Karpas-422 (cell line): ENCODE measurements around the gene RSRC2. TPM values are rescaled to one million over a fixed set of nuclear protein-coding genes. Genes with fewer than 3 reads are reported as not detected.
"Not testable (repeated sequence)": the region's sequence is repeated elsewhere in the genome, so short reads cannot be mapped to it uniquely, and the experiment has no call there.

Experiments used
- DNase-seq: peaks from one replicate; pipeline ENCODE4 v3.0.0-alpha.2; 2015
- H2AFZ ChIP-seq: fragments of 200-600 bp; sonication (generic); 2 replicates; pipeline ENCODE4 v1.6.1; 2014; ENCODE audit warnings: antibody characterized with exemption, low read length, mixed read lengths
- H3K27ac ChIP-seq: fragments of 200-600 bp; sonication (generic); 2 replicates; pipeline ENCODE4 v1.5.1; 2014; ENCODE audit warnings: mild to moderate bottlenecking, low read length, moderate library complexity
- H3K27me3 ChIP-seq: fragments of 200-600 bp; sonication (generic); 2 replicates; pipeline ENCODE4 v1.6.1; 2014; ENCODE audit warnings: low read length, mixed read lengths
- H3K36me3 ChIP-seq: fragments of 200-600 bp; sonication (generic); 2 replicates; pipeline ENCODE4 v1.6.1; 2014; ENCODE audit warnings: low read length, mixed read lengths; ENCODE audit not compliant: insufficient read depth
- H3K4me1 ChIP-seq: fragments of 200-600 bp; sonication (generic); 2 replicates; pipeline ENCODE4 v1.6.1; 2014; ENCODE audit warnings: mild to moderate bottlenecking, low read length, mixed read lengths
- H3K4me2 ChIP-seq: fragments of 200-600 bp; sonication (generic); 2 replicates; pipeline ENCODE4 v1.6.1; 2014; ENCODE audit warnings: low read length, low read depth, mild to moderate bottlenecking; ENCODE audit not compliant: poor library complexity, severe bottlenecking
- H3K4me3 ChIP-seq: fragments of 200-600 bp; sonication (generic); 2 replicates; pipeline ENCODE4 v1.5.1; 2014; ENCODE audit warnings: mild to moderate bottlenecking, antibody characterized with exemption, low read length, mixed read lengths
- H3K79me2 ChIP-seq: fragments of 200-600 bp; sonication (generic); 2 replicates; pipeline ENCODE4 v1.6.1; 2014; ENCODE audit warnings: mild to moderate bottlenecking, low read length, mixed read lengths
- H3K9ac ChIP-seq: fragments of 200-600 bp; sonication (generic); 2 replicates; pipeline ENCODE4 v1.6.0; 2014; ENCODE audit warnings: low read length
- H3K9me2 ChIP-seq: fragments of 200-600 bp; sonication (generic), shearing (Covaris generic); replicated peaks from 2 replicates; pipeline ENCODE4 v1.6.0; 2014; ENCODE audit warnings: mild to moderate bottlenecking, low read length, moderate library complexity; ENCODE audit not compliant: insufficient read depth
- H3K9me3 ChIP-seq: fragments of 300-700, 200-600 bp; sonication (generic); 2 replicates; pipeline ENCODE4 v1.6.1; 2014; ENCODE audit warnings: low read length, mixed read lengths
- H4K20me1 ChIP-seq: fragments of 200-600 bp; sonication (generic); 2 replicates; pipeline ENCODE4 v1.6.1; 2014; ENCODE audit warnings: mild to moderate bottlenecking, antibody characterized with exemption, low read length, low read depth; ENCODE audit not compliant: insufficient read depth
- total RNA-seq: library from RNA; depleted of rRNA; stranded (reverse); fragments of >200 nt; shearing (Covaris generic); gene quantifications from 2 replicates; pipeline ENCODE4 v1.2.3, GENCODE V29; 2014; ENCODE audit warnings: low replicate concordance

RSRC2 gene
- total RNA-seq, 1 experiment from 2014 or later, result 71.9 TPM

GRCh38 chr12:122489038-122489437, 37.7 kb downstream of the RSRC2 start:
- H3K4me1 ChIP-seq, result peaks cover 16% of the 10 kb centered on the region
- H2AFZ ChIP-seq, result no peak overlapping the region
- no peaks in the 10 kb centered on the region for H4K20me1 ChIP-seq
- DNase-seq, result no peak
- H3K9me3 ChIP-seq, result no peaks in the 10 kb centered on the region
- no peak overlapping the region for H3K27ac ChIP-seq
- H3K79me2 ChIP-seq, result peaks cover 42% of the 10 kb centered on the region
- H3K27me3 ChIP-seq, result no peaks in the 10 kb centered on the region
- H3K36me3 ChIP-seq, result peaks cover 58% of the 10 kb centered on the region
- H3K4me3 ChIP-seq, result no peak overlapping the region
- H3K9me2 ChIP-seq, result no peaks in the 10 kb centered on the region
- H3K9ac ChIP-seq, result no peak overlapping the region
- no peak overlapping the region for H3K4me2 ChIP-seq

- not testable (repeated sequence) for H3K4me2 ChIP-seq, H3K9me2 ChIP-seq, H3K9me3 ChIP-seq, H4K20me1 ChIP-seq, DNase-seq, H3K27me3 ChIP-seq, H3K4me3 ChIP-seq, H3K9ac ChIP-seq, H2AFZ ChIP-seq, H3K27ac ChIP-seq
- Histone ChIP-seq H3K79me2 (peaks cover 35% of the 10 kb centered on the region), H3K36me3 (peaks cover 60% of the 10 kb centered on the region), H3K4me1 (peaks cover 12% of the 10 kb centered on the region)
Observed at GRCh38 chr12:122487807-122488206, 38.9 kb downstream of the RSRC2 start.

DNA sequence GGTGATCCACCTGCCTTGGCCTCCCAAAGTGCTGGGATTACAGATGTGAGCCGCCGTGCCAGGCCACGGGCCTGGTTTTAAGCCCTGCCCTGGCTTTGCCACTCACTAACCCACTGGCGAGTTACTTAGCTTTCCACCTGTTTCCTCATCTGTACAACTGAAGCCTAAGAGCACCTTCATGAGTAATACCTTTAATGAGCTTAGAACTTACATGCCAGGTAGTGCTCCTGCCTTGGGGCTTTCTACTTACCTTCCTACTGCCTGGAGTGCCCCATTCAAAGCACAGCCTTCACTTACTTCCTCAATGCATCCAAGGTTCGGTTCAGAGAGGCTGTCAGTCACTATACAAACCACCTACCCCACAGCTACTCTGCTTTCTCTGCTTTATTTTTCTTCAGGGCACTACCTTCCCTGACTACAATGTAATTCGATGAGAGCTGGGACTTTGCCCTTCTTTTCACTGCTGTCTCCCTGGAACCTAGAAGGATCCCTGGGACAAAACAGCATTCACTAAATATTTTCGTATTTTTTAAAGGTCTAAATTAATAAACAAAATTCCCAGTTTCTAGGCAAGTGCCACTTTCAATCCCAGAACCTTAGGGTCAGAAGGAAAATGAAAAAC, 39.8 kb downstream of the RSRC2 start:
- Histone ChIP-seq H3K9me2 (no peaks in the 10 kb centered on the region), H3K36me3 (peaks cover 59% of the 10 kb centered on the region), H3K79me2 (peaks cover 26% of the 10 kb centered on the region)

DNA sequence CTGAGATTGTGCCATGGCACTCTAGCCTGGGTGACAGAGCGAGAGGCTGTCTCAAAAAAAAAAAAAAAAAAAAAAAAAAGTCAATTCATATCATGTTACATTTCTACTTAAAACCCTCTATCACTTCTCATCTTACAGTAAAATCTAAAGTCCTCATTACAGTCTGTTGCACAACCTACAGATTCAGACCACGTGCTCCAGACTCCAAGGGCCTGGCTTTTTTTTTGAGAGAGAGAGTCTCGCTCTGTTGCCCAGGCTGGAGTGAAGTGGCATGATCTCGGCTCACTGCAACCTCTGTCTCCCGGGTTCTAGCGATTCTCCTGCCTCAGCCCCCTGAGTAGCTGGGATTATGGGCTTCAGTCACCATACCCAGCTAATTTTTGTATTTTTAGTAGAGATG, 40.4 kb downstream of the RSRC2 start:
- not testable (repeated sequence) for H3K9me2 ChIP-seq, H3K4me3 ChIP-seq, H3K27me3 ChIP-seq, H3K27ac ChIP-seq, H2AFZ ChIP-seq, H3K9ac ChIP-seq, H3K9me3 ChIP-seq, H3K4me2 ChIP-seq, H4K20me1 ChIP-seq
- H3K4me1 ChIP-seq, result peaks cover 12% of the 10 kb centered on the region
- peaks cover 23% of the 10 kb centered on the region for H3K79me2 ChIP-seq
- peaks cover 61% of the 10 kb centered on the region for H3K36me3 ChIP-seq
- DNase-seq, result peak; percentile 52

More for the DNA sequence above, 39.8 kb downstream of the RSRC2 start:
- Histone ChIP-seq H2AFZ (no peak overlapping the region), H3K9me3 (no peaks in the 10 kb centered on the region), H3K27ac (no peak overlapping the region), H3K4me2 (no peak overlapping the region), H4K20me1 (no peaks in the 10 kb centered on the region), H3K4me1 (peaks cover 12% of the 10 kb centered on the region), H3K4me3 (no peak overlapping the region), H3K27me3 (no peaks in the 10 kb centered on the region), H3K9ac (no peak overlapping the region)
- DNase-seq, result no peak

GRCh38 chr12:122484385-122484784, 42.4 kb downstream of the RSRC2 start:
- not testable (repeated sequence) for H3K9me3 ChIP-seq, DNase-seq, H3K27me3 ChIP-seq, H3K9me2 ChIP-seq, H3K9ac ChIP-seq, H3K27ac ChIP-seq, H3K4me3 ChIP-seq, H4K20me1 ChIP-seq, H3K4me2 ChIP-seq, H2AFZ ChIP-seq
- H3K36me3 ChIP-seq, result peaks cover 66% of the 10 kb centered on the region
- H3K4me1 ChIP-seq, result peaks cover 12% of the 10 kb centered on the region
- peaks cover 15% of the 10 kb centered on the region for H3K79me2 ChIP-seq

DNA sequence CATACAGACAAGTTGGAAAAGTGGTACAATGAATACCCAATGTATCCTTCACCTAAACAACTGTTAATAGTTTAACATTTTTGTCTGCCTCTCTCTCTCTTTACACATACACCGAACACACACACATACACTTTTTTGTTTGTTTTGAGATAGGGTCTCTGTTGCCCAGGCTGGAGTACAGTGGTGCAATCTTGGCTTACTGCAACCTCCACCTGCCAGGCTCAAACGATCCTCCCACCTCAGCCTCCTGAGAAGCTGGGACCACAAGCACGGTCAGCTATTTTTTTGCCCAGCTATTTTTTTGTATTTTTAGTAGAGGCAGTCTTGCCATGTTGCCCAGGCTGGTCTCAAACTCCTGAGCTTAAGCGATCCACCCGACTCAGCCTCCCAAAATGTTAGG, 42.8 kb downstream of the RSRC2 start:
- Histone ChIP-seq H4K20me1 (no peaks in the 10 kb centered on the region), H3K4me2 (no peak overlapping the region), H3K27me3 (no peaks in the 10 kb centered on the region), H3K79me2 (peaks cover 11% of the 10 kb centered on the region), H3K9me3 (no peaks in the 10 kb centered on the region), H3K36me3 (peaks cover 64% of the 10 kb centered on the region), H3K4me3 (no peak overlapping the region), H3K4me1 (peaks cover 12% of the 10 kb centered on the region), H3K9me2 (no peaks in the 10 kb centered on the region), H2AFZ (no peak overlapping the region), H3K9ac (no peak overlapping the region), H3K27ac (no peak overlapping the region)
- DNase-seq, result no peak

DNA sequence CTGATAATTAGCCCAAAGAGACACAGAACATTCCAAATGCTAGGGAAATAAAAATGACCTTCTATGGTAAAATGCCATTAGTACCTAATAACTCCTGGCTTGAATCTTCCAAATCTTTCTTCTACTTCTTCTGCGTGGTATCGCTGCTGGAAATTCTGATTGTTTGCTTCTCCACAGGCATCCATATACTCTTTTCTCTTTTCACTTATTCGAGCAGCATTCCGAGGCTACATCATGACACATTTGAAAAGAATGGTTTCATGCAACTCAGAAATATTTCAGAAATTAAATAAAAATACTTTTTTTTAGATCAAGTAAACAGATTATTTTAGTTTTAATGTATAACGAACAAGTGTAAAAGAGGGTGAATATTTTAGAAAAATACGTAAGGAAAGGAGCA, 44.9 kb downstream of the RSRC2 start:
- Histone ChIP-seq H3K4me3 (no peak overlapping the region), H3K9me3 (no peaks in the 10 kb centered on the region), H3K27me3 (no peaks in the 10 kb centered on the region), H3K79me2 (peaks cover 9% of the 10 kb centered on the region), H3K36me3 (peaks cover 61% of the 10 kb centered on the region), H3K9ac (no peak overlapping the region), H3K4me1 (peaks cover 5% of the 10 kb centered on the region), H2AFZ (no peak overlapping the region), H3K4me2 (no peak overlapping the region), H3K9me2 (no peaks in the 10 kb centered on the region), H3K27ac (no peak overlapping the region), H4K20me1 (no peaks in the 10 kb centered on the region)
- no peak for DNase-seq

DNA sequence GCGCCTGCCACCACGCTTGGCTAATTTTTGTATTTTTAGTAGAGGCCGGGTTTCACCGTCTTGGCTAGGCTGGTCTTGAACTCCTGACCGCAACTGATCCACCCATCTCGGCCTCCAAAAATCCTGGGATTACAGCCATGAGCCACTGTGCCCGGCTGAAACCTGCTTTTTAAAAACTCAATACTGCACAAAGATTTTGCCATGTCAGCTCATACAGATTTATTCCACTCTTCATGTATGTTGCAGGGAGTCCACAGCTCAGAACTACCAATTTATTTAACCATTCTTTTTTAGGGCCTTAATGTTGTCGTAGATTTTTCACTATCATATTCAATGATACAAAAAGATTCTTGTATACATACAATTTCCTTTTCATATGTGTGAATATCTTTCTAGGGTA, 46.0 kb downstream of the RSRC2 start:
- no peak for DNase-seq
- H4K20me1 ChIP-seq, result no peaks in the 10 kb centered on the region
- H3K4me1 ChIP-seq, result no peaks in the 10 kb centered on the region
- H2AFZ ChIP-seq, result no peak overlapping the region
- H3K27ac ChIP-seq, result no peak overlapping the region
- H3K27me3 ChIP-seq, result no peaks in the 10 kb centered on the region
- H3K9ac ChIP-seq, result no peak overlapping the region
- peaks cover 59% of the 10 kb centered on the region for H3K36me3 ChIP-seq
- peaks cover 5% of the 10 kb centered on the region for H3K79me2 ChIP-seq
- H3K9me2 ChIP-seq, result no peaks in the 10 kb centered on the region
- no peak overlapping the region for H3K4me2 ChIP-seq
- H3K9me3 ChIP-seq, result no peaks in the 10 kb centered on the region
- no peak overlapping the region for H3K4me3 ChIP-seq
